GM21528 (cell line): ENCODE results near the gene TENM4.
"Not testable (repeated sequence)": the region's sequence is repeated elsewhere in the genome, so short reads cannot be mapped to it uniquely, and the experiment has no call there.

Source experiments
- ATAC-seq: cut with Tn5 transposase; IDR thresholded peaks from one replicate; pipeline ENCODE4 v1.9.1; 2021; ENCODE audit warnings: mild to moderate bottlenecking, moderate library complexity; ENCODE audit not compliant: unreplicated experiment, low FRiP score

The TENM4 gene

DNA sequence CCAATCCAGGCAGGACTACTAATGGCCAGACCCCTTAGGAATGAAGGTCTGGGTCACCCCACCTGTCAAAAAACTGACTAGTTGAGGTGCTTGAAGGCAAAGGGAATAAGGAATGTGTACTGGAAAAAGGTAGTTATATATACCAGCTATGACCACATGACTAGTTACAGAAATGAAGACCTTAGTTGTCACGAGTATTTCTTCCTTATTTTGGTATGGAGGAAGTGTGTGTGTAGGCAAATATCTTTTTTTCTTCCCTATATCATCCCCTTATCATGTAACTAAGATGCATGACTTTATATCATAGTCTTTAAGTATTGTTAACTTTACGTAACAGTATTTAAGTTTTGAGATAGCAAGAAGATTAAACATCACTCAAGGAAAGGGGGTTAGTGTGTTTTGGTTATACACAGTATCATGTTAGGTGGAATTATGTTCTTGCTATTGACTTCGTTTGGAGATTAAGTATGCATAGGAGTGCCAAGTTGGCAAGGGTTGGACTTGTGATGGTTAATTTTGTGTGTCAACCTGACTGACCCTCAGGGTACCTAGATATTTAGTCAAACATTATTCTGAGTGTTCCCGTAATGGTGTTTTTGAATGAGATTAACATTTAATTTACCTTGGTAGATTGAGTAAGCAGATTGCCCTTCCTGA is 828.0 kb downstream of the TENM4 start:
- ATAC-seq, result no peak

DNA sequence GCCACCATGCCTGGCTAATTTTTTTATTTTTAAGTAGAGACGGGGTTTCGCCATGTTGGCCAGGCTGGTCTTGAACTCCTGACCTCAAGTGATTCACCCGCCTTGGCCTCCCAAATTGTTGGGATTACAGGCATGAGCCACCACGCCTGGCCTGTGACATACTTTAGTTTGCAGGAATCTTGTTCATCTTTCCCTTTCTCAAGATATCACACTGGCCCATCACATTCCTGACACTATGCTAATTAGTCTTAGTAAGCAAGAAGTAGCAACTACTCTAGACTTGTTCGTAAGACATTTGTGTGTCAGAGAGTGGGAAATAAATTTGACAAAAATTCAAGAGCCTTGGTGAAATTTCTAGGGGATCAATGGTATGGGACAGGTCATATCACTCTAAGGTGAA is 831.5 kb downstream of the TENM4 start:
- not testable (repeated sequence) for ATAC-seq

DNA sequence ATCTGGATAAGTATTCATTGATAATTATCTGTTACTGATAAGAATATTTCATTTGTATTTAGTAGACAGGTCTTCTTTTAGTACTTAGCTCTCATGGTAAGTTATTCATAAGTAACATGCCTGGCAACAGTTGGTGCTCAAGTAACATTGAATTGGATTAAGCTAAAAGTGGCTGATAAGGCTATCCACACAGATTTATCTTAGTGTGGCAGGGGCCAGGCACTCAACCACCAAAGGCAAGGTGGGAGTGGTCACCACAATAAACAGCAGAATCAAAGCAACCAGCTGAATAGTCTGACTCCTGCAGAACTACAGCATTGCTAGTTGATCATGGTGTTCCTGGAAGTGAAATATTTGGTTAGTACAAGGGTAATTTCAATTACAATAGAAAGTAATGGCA is 833.1 kb downstream of the TENM4 start:
- no peak for ATAC-seq

DNA sequence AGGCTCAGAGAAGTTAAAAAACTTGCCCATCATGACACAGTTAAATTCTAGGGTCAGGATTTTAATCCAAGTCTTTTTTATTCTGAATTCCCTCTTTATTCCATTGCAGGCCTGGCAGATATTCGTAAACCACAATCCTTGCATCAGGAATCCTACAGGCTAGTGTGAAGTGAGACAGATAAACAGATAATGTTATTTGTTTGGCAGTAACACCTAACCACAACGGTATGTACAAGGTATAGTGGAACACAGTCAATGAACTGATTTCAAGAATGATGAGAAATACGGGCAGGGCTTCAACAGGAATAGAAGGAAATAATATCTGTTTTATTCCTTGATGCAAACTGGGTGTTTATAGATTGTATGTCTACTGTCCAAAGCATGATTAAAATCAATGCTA is 834.2 kb downstream of the TENM4 start:
- no peak for ATAC-seq

DNA sequence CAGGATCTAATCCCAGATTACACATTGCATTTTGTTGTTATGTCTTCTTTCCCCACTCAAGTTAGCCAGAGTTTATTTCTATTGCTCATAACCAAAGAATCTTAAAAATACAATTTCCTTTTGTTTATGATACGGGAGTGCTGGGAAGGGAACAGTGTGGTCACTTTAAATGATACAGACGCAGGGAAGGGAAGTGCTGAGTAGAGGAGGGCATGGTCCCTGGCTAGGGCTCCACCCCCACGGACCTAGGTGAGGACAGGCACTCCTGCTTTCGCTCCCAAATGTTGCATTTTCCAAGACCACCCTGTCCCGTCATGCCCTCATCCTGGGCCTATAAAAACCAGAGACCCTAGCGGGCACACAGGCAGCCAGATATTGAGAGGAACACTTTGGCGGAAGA is 835.5 kb downstream of the TENM4 start:
- no peak for ATAC-seq

DNA sequence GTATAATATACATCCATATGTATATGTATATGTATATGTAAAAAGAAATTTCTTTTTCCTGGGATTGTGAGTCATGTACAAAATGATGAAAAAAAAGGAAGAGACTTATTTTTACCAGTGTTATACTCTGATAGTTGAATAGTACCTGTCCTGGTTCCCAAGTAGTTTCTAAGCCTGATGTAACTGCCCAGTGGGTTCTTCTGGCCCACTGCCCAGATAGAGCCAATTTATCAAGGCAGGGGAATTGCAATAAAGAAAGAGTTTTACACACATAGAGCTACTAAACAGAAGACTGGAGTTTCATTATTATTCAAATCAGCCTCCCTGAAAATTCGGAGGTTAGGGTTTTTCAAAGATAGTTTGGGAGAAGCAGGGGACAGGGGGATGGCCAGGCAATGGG is 837.0 kb downstream of the TENM4 start:
- ATAC-seq, result no peak
